Kidney capillary endothelial cell (primary cell): ENCODE data around the gene PRX.

Experiments used
- DNase-seq: peaks from one replicate; pipeline ENCODE4 v3.0.0-alpha.2; 2018; ENCODE audit warnings: low spot score

Gene PRX

DNA sequence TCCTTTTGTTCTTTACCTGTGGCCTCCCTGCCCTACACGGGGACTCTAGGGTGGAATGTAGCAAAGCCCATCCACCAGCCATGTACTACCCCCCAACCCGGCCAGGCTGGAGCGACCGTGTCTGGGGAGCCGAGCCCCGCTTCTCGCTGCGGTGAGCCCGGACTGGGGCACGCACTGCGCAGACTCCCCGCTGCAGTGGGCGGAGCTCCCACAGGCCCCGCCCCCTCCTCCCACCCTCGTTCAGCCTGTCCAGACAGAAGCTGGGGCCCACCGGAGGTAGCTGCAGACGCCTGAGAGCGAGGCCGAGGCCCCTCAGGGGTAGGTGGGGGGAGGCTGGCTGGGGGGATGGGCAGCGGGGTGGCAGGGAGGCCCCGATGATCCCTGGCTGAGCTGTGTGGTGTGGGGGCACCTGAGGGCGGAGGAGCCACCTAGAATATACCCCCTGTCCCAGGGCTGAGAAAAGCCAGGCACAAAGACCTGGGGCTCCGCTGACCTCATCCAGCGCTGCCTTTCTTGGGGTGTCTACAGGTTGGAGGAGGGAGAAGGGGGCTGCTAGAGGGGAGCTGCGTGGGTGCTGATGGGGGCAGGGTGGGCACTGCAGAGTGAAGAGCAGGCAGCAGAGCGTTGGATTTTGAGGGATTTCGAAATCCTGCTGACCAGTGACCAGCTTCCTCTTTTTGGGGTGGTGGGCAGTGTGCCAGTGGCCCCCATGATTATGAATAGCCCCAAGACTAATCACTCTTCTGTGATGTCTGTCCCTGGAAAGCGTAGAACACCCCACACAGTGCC, 47.4 kb downstream of the PRX start:
- peak; percentile 40 for DNase-seq

DNA sequence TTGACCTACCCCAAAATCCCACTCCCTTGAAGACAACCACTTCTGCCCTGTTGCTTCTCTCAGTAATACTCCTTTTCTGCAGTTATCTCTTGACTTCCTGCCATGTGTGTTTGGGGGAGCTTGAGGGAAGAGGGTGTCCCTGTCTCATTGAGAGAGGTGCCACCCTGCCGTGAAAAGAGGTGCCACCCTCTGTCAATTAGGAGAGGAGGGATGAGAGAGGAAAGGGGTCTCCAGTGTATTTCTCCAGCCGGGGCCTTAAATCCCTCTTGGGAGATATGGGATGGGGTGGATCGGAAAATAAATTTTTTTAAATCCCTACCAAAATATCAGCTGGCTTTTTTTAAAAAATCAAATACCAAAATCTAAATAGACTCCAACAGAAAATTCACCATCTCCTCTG, 48.2 kb downstream of the PRX start:
- DNase-seq: no peak

DNA sequence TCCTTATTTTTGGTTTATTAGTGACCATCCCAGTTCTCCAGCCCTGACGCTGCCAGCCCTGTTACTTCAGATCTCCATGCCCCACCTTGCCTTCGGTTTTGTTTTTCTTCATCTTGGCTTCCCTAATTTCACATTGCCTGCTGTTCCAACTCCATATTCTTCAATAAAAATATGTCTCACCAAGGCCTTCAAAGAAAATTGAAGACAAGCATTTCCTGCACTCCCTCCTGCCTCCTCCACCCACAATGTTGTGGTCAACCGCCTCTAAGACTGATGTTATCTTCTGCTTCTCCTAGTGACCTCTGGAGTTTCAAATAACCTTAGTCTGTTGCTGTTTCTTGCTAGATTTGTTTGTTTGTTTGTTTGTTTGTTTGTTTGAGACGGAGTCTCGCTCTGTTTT, 50.1 kb downstream of the PRX start:
- DNase-seq: no peak

DNA sequence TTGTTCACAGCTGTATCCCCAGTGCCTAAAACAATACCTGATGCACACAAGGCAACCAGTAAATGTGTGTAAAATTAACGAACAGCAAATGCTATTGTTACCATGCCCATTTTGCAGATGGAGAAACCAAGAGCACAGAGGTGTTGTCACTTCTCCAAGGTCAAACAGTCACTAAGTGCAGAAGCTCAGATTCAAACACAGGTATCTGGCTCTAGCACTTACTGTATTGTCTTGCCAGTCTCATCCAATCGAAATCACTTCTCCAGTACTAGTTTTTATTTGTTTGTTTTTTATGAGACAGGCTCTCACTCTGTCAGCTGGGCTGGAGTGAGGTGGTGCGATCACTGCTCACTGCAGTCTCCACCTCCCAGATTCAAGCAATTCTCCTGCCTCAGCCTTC, 51.0 kb downstream of the PRX start:
- DNase-seq: no peak

DNA sequence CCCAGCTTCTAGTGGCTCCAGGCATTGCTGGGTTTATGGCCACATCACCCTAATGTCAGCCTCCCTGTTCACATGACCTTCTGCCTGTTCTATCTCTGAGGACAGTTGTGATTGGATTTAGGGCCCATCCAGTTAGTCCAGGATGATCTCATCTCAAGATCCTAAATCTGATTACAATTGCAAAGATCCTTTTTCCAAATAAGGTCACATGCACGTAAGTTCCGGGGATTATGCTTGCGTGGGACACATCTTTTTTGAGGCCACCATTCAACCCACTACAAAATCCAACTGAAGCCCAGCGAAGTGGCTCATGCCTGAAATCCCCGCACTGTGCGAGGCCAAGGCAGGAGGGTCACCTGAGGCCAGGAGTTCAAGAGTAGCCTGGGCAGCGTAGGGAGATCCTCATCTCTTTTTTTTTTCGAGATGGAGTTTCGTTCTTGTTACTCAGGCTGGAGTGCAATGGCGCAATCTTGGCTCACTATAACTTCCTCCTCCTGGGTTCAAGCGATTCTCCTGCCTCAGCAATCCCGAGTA, 52.4 kb downstream of the PRX start:
- no peak for DNase-seq

DNA sequence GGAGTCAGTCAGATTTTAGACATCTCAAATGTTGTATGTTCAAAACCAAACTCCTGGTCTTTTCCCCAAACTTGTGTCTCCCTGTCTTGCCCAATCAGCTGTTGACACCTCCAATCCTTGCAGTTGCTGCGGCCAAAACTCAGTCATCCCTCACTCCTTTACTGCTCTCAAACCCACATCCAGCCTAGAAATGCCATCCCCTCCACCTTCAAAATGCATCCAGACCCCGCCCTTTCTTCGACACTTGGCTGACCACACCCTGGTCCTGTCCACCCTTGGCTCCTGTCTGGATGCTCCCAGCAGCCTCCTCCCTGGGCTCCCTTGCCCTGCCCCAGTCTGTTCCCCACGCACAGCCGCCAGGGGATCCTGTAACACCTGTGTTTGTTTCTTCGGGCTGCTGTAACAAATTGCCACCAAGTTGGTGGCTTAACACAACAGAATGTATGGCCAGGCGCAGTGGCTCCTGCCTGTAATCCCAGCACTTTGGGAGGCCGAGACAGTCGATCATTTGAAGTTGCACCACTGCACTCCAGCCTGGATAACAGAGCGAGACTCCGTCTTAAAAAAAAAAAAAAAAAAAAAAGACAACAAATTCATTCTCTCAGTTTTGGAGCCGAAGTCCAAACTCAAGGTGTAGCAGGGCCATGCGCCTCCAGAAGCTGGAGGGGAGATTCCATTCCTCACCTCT, 53.0 kb downstream of the PRX start:
- DNase-seq: no peak

DNA sequence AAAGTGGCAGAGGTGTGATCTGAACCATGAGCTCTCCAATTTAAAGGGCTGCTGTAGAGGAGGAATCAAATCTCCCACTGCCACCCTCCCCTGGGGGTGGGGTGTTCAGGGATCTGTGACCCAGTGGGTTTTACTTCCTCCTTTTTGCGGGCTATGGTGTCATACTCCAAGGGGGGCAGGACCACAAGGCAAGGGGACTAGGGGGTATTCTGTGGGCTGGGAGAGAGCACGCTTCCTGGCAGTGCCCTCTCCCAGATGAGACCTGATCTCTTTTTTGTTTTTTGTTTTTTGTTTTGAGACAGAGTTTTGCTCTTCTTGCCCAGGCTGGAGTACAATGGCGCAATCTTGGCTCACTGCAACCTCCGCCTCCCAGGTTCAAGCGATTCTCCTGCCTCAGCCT, 54.4 kb downstream of the PRX start:
- DNase-seq: no peak

DNA sequence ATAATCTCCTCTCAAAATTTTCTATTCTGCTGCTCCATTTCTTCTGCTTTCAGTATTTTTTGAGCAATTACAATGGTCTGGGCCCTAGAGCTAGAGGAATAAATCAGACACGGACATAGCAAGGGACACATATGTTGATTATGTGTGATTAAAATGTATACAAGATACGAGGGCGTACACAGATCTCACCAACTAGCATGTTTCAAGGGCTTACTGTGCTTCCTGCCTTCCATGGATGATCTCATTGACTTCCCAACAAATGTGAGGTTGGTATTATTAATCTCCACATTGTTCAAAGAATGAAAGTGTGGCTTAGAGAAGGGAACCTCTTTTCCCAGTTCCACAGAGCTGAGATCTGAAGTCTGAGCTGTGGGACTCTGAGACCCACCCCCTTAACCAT, 55.5 kb downstream of the PRX start:
- DNase-seq: peak; percentile 74

DNA sequence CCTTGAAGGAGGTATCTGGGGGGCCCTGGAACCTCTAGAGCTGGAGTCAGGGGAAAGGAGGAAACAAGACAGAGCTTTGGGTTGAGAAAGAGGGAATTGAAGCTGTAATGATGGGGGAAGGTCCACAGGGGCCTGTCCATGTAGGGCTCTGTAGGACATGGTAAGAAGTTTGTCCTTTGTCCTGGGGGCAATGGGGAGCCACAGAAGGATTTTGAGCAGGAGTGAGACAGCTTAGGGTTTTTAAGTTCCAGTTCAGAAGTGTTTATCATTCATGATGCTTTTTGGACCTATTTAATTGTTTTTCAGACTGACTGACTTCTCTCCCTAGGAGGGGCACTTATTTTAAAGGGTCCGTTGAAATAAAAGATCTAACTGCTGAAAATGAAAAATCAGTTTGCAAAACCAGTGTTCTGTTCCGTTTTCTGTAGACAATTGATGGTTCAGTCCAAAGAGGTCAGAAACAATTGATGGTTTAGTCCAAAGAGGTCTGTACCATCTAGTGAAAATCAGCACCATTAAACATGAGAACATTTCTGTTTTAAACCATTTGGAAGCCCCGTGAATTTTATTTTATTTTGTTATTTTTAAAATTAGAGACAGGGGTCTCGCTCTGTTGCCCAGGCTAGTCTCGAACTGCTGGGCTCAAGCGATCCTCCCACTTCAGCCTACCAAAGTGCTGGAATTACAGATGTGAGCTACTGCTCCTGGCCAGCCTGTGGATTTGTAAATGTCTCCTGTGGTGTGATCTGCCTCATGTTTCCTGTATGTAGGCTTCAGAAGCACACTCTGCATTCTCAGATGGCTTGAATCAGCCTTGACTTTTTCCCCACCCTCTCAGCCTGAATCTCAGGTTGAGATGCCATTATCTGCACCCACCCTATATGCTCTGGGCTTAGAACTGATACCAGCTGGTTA, 56.2 kb downstream of the PRX start:
- peak; percentile 26 for DNase-seq

DNA sequence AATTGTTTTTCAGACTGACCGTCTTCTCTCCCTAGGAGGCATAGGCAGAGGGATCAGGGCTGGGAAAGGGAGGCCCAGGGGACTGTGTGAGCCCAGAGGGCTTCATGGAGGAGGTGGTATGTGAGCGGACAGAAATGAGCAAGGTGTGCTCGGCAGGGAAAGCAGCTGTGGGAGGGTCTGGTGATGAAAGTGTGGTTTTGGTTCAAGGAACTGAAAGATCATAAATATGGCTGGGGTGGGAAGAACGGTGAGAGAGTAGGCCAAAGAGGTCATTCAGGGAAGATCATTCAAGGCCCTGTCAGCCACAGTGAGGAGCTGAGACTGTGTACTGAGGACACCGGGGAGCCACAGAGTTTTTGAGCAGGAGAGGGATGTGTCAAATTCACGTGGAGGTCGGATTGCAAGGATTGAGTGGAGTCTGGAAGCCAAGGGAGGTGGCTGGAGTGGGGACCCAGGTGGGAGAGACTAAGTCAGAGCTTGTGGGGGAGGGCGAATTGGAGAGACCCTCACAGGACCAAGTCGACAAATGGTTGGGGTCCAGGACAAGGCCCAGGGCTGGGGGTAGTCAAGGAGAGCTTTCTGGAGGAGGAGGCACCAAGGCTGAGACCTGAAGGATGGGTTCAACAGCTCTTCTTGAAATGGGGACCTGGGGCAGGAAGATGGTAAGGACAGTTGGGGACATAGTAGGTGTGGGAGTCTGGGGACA, 57.0 kb downstream of the PRX start:
- DNase-seq: no peak

DNA sequence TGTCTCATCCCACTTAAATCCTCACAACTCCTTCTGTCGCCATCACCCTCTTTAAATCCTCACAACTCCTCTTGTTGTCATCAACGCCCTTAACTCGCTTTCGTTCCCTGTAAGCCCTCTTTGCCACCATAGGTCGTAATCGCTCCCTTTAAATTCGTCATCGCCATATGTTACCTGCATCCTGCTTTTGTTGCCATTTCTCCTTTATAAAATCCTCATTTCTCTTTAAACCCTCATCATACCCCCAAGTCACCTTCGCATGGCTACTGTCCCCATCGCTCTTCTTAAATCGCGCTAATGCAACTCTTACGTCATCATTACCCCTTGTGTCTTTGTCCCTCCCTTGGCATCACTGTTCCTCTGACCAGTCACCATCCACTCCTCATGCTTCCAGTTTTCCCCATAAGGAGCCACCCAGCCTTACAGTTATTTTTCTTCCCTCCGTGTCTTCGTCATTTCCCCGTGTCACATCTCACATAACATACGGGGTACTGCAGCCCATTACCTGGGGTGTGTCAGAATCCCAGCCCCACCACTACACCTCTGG, 64.1 kb downstream of the PRX start:
- peak; percentile 30 for DNase-seq

DNA sequence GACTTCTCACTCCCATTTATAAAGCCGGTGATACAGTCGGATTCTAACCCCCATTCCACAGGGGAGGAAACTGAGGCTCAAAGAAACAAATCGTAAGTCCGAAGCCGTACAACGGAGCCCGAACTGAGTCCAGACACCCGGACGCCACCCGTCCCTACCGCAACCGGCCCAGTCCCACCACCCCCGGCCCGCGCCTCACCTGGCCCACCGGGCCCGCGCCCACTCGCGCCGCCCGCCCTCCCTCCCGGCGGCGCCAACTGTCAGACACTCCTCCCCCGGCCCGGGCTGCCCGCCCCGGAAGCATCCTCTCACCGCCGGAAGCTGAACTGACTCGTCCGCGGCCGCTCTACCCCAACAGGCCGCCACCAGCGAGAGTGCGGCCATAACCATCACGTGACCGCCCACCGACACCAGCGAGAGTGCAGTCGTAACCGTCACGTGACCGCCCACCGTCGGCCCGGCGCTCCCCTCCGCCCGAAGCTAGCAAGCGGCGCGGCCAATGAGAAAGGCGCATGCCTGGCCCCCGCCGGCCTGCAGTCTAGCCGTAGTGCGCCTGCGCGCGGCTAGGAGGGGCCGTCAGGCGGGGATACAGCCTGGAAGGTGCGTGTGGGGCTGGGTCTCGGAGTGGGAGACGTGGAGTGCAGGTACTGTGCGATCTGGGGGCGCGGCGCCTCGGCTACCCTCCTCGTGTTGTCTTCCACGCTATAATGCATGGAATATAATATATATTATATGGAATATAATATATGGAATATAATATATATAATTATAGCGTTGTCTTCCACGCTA, 64.9 kb downstream of the PRX start, which contains the start of the genes C19orf47 and PLD3:
C19orf47 (minus strand) TSS at position 273 of the 789 bp plus-strand sequence. CDS start 6,540 bp downstream, outside the sequence.
PLD3 (plus strand) TSS at position 571 of the 789 bp plus-strand sequence. CDS start 17,789 bp downstream, outside the sequence.
- DNase-seq: peak; percentile 99

DNA sequence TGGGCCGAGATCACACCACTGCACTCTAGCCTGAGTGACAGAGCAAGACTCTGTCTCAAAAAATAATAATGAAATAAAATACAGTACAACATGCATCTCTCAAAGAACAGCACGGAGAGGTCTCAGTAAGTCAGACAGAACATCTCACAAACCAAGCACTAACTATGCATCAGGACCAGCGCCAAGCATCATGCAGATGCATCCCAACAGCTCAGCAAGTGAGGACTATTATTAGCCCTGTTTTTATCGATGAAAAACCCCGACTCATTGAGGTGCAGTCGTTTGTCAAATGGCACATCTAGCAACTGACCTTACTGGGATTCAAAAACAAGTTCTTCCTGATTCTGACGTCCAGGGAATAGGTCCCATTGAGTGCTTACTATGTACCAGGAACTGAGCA, 68.8 kb downstream of the PRX start:
- no peak for DNase-seq
